Daoy (cell line): ENCODE measurements around the gene LCE2B. TPM values are rescaled to one million over a fixed set of nuclear protein-coding genes. Genes with fewer than 3 reads are reported as not detected.

Experiments
- DNase-seq: peaks from one replicate; pipeline ENCODE4 v3.0.0-alpha.2; 2015; ENCODE audit warnings: low read depth
- total RNA-seq: library from RNA; depleted of rRNA; stranded (reverse); fragments of >200 nt; shearing (Covaris generic); gene quantifications from 2 replicates; pipeline ENCODE4 v1.2.3, GENCODE V29; 2014; rRNA removed

Gene LCE2B
- total RNA-seq, 1 experiment from 2014 or later: not detected

DNA sequence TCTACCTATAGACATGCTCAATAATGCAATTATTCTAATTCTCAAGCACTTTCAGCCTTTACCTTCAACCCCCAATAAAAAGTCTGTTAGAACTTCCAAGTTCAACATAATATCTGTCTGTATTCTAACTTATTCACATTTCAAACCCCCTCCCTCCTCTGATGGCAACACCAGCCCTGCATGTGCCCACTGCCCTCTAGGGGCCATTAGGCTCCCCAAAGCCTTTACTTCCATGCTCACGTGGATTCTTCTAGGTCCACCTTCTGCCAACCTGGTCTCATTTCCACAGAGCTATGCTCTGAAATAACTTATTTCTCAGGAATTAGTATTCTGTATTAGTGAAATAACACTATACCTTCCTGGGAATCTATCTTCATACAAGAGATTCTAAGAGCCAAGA, 49.7 kb downstream of the LCE2B start:
- DNase-seq: no peak

Other genes with a start within 250 kb of the LCE2B start
- not detected in 2 replicates for gene LCE5A, start 175.3 kb upstream of the LCE2B start, total RNA-seq
- not detected in 2 replicates for gene CRCT1, start 171.6 kb upstream of the LCE2B start, total RNA-seq
- not detected in 2 replicates for gene LCE3E, start 119.3 kb upstream of the LCE2B start, total RNA-seq
- not detected in 2 replicates for gene LCE3D, start 105.6 kb upstream of the LCE2B start, total RNA-seq
- gene LCE3C, start 85.9 kb upstream of the LCE2B start, total RNA-seq: not detected in 2 replicates
- not detected in 2 replicates for gene LCE3B, start 72.3 kb upstream of the LCE2B start, total RNA-seq
- gene LCE3A, start 63.0 kb upstream of the LCE2B start, total RNA-seq: not detected in 2 replicates
- gene LCE2D, start 22.7 kb upstream of the LCE2B start, total RNA-seq: not detected in 2 replicates
- gene LCE2C, start 10.8 kb upstream of the LCE2B start, total RNA-seq: not detected in 2 replicates
- gene LCE2A, start 12.2 kb downstream of the LCE2B start, total RNA-seq: not detected in 2 replicates
- not detected in 2 replicates for gene LCE4A, start 22.0 kb downstream of the LCE2B start, total RNA-seq
- not detected in 2 replicates for gene KPRP, start 71.9 kb downstream of the LCE2B start, total RNA-seq
- not detected in 2 replicates for gene LCE1F, start 89.0 kb downstream of the LCE2B start, total RNA-seq
- not detected in 2 replicates for gene LCE1E, start 100.1 kb downstream of the LCE2B start, total RNA-seq
- not detected in 2 replicates for gene LCE1D, start 110.6 kb downstream of the LCE2B start, total RNA-seq
- gene LCE1C, start 120.5 kb downstream of the LCE2B start, total RNA-seq: not detected in 2 replicates
- gene LCE1B, start 125.8 kb downstream of the LCE2B start, total RNA-seq: not detected in 2 replicates
- gene LCE1A, start 141.3 kb downstream of the LCE2B start, total RNA-seq: not detected in 2 replicates
- not detected in 2 replicates for gene LCE6A, start 156.7 kb downstream of the LCE2B start, total RNA-seq
- not detected in 2 replicates for gene LCE7A, start 173.9 kb downstream of the LCE2B start, total RNA-seq
- not detected in 2 replicates for gene SMCP, start 192.2 kb downstream of the LCE2B start, total RNA-seq
- 0.06 TPM in 1 of 2 replicates, not detected in the other for gene IVL, start 222.4 kb downstream of the LCE2B start, total RNA-seq